PC-9 (cell line): Measurements from ENCODE around the gene SORCS2. TPM values are rescaled to one million over a fixed set of nuclear protein-coding genes. Genes with fewer than 3 reads are reported as not detected.

ENCODE experiments used
- BruUV-seq: library from RNA; stranded (reverse); fragments of 400-500 nt; replicated peaks from 2 replicates; lab custom pipeline; 2021; lab: Mats Ljungman, UMichigan
- CTCF ChIA-PET: fragments of 300-600 bp; sonication (Branson Sonifier 250); formaldehyde crosslinking; loops from one replicate; lab custom pipeline; 2022; ENCODE audit warnings: antibody characterized with exemption; lab: Charles Lee
- POLR2A ChIA-PET: fragments of 300-600 bp; sonication (Branson Sonifier 250); formaldehyde crosslinking; loops from one replicate; lab custom pipeline; 2022; ENCODE audit warnings: antibody characterized with exemption; ENCODE audit not compliant: unreplicated experiment; lab: Charles Lee
- DNase-seq, 2 experiments: peaks; one replicate each; pipeline versions ENCODE4 v3.0.0 to v3.0.0-alpha.2; 2015 to 2022; ENCODE audit warnings: mixed read lengths in 1 of 2
- H2AFZ ChIP-seq: fragments of 200-600 bp; sonication (generic); 2 replicates; pipeline ENCODE4 v1.8.1; 2017; ENCODE audit warnings: antibody characterized with exemption
- H3F3A ChIP-seq: fragments of 200-600 bp; sonication (generic); 2 replicates; pipeline ENCODE4 v1.8.1; 2017; ENCODE audit warnings: antibody characterized with exemption, mild to moderate bottlenecking, low read depth; ENCODE audit not compliant: insufficient read depth
- H3K27ac ChIP-seq: fragments of 200-600 bp; sonication (generic); 2 replicates; pipeline ENCODE4 v1.6.1; 2016; ENCODE audit warnings: mixed run types
- H3K27me3 ChIP-seq: fragments of 200-600 bp; sonication (generic); 2 replicates; pipeline ENCODE4 v1.6.1; 2016; ENCODE audit warnings: low read depth, mixed run types; ENCODE audit not compliant: insufficient read depth
- H3K36me3 ChIP-seq: fragments of 200-600 bp; sonication (generic); 2 replicates; pipeline ENCODE4 v1.6.1; 2016; ENCODE audit warnings: low read depth, mixed run types
- H3K4me1 ChIP-seq: fragments of 200-600 bp; sonication (generic); replicated peaks from 2 replicates; pipeline ENCODE4 v1.6.1; 2016; ENCODE audit warnings: mixed run types; ENCODE audit not compliant: insufficient read depth
- H3K4me2 ChIP-seq: fragments of 200-600 bp; sonication (generic); 2 replicates; pipeline ENCODE4 v1.6.1; 2017; ENCODE audit warnings: mixed run types
- H3K4me3 ChIP-seq: fragments of 200-600 bp; sonication (generic); 2 replicates; pipeline ENCODE4 v1.6.1; 2016; ENCODE audit warnings: mixed run types
- H3K79me2 ChIP-seq: fragments of 200-600 bp; sonication (generic); 2 replicates; pipeline ENCODE4 v1.6.1; 2017; ENCODE audit warnings: low read depth, mixed run types
- H3K9me2 ChIP-seq: fragments of 200-600 bp; sonication (generic); 2 replicates; pipeline ENCODE4 v1.8.1; 2017; ENCODE audit warnings: mild to moderate bottlenecking; ENCODE audit not compliant: insufficient read depth
- H3K9me3 ChIP-seq: fragments of 200-600 bp; sonication (generic); 2 replicates; pipeline ENCODE4 v1.8.1; 2016; ENCODE audit warnings: low read depth; ENCODE audit not compliant: insufficient read depth
- H4K20me1 ChIP-seq: fragments of 200-600 bp; sonication (generic); 2 replicates; pipeline ENCODE4 v1.8.1; 2017; ENCODE audit not compliant: insufficient read depth
- CTCF ChIP-seq: fragments of 200-600 bp; sonication (generic); conservative IDR thresholded peaks from 2 replicates; pipeline ENCODE4 v1.6.1; 2017; ENCODE audit warnings: mixed run types, antibody characterized with exemption, mild to moderate bottlenecking, moderate library complexity
- EZH2 ChIP-seq: fragments of 200-600 bp; sonication (generic); IDR thresholded peaks from 2 replicates; pipeline ENCODE4 v1.8.0; 2017; ENCODE audit warnings: antibody characterized with exemption, low read depth
- intact Hi-C: fragments of 100-400 bp; cut with micrococcal nuclease; formaldehyde crosslinking; loops from one replicate; pipeline ENCODE4 v1.10.0; 2022; ENCODE audit not compliant: unreplicated experiment
- total RNA-seq: library from RNA; stranded (reverse); gene quantifications from 2 replicates; pipeline ENCODE4 v1.2.3, GENCODE V29; 2021

SORCS2 gene
- total RNA-seq, 1 experiment from 2014 or later, result 25.8 TPM

DNA sequence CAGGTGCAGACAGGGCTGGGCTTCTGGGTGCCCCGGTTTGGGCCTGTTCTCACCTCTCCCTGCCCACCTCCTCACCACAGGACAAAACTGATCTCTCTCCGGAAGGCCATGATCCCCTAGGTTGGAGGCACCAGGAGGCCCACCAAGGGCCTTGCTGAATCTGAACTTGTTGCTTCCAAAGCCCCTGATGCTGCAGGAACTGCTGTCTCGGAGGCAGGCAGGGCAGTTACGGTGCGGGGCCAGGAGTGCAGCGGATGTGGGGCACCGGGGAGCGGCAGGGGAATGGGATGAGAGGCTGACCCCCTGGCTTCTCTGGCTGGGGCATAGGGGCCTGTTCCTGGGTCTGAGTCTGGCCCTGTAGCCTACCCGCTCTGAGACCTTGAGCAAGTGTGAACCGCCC lies 342.8 kb downstream of the SORCS2 start:
- no peaks in the 10 kb centered on the region for H3K36me3 ChIP-seq
- no peaks in the 10 kb centered on the region for H3K4me1 ChIP-seq
- ChIA-PET CTCF (no interaction called here), POLR2A (no interaction called here)
- DNase-seq, result no peak
- TF ChIP-seq CTCF, result no peak
- TF ChIP-seq EZH2, result no peak
- H3K9me2 ChIP-seq, result no peaks in the 10 kb centered on the region
- no peaks in the 10 kb centered on the region for H3F3A ChIP-seq
- no peak overlapping the region for H3K27ac ChIP-seq
- no peak overlapping the region for H2AFZ ChIP-seq
- H3K79me2 ChIP-seq, result no peaks in the 10 kb centered on the region
- H4K20me1 ChIP-seq, result no peaks in the 10 kb centered on the region
- H3K9me3 ChIP-seq, result no peaks in the 10 kb centered on the region
- no peak overlapping the region for H3K4me3 ChIP-seq
- no peak overlapping the region for H3K4me2 ChIP-seq
- no TSS peak for BruUV-seq
- H3K27me3 ChIP-seq, result no peaks in the 10 kb centered on the region
- intact Hi-C loops, result no loop called here

DNA sequence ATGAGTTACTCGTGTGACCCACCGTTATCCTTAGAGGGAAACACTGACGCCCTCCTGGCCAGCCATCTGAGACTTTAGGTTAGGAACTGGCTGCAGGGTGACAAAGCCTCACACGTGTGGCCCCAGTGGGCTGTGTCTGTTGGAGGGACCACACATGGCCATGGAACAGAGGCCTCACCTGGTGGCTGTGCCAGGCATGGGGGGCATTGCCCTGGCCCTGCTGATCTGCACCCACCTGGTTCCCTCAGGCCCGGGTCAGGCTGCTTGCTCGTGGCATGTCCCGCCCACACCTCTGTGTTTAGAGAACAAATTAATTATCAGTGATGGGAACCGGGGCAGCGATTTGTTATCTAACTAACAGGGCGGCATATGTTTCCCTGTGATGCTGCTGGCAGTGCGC lies 343.3 kb downstream of the SORCS2 start:
- intact Hi-C loops, result no loop called here
- Histone ChIP-seq H3K4me1 (no peaks in the 10 kb centered on the region), H3F3A (no peaks in the 10 kb centered on the region), H3K27me3 (no peaks in the 10 kb centered on the region), H2AFZ (no peak overlapping the region), H3K79me2 (no peaks in the 10 kb centered on the region), H3K9me2 (no peaks in the 10 kb centered on the region), H3K27ac (no peak overlapping the region), H3K4me2 (no peak overlapping the region), H3K4me3 (no peak overlapping the region), H3K36me3 (no peaks in the 10 kb centered on the region), H3K9me3 (no peaks in the 10 kb centered on the region), H4K20me1 (no peaks in the 10 kb centered on the region)
- BruUV-seq, result no TSS peak
- no peak for DNase-seq
- POLR2A ChIA-PET, result no interaction called here
- TF ChIP-seq CTCF, result no peak
- TF ChIP-seq EZH2, result no peak
- CTCF ChIA-PET, result no interaction called here

DNA sequence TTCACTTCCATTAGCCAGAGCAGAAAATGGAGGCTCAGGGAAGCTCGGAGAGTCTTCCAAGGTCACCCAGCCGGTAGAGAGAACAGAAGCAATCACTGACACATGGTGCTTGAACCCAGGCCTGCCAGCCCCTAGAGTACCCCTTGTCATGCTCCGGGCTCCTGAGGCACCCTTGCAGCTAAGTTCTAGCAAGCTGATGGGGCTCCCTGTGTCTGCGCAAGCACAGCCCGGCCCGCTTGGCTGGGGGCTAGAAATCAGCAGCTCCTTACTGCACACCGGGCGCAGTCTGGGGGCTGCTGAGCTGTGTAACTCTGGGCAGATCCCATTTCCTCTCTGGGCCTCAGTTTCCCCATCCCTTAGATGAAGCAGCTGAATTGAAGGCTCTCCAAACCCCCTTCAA lies 344.5 kb downstream of the SORCS2 start:
- Histone ChIP-seq H4K20me1 (no peaks in the 10 kb centered on the region), H3K36me3 (no peaks in the 10 kb centered on the region), H3F3A (no peaks in the 10 kb centered on the region), H3K4me3 (no peak overlapping the region), H3K9me2 (no peaks in the 10 kb centered on the region), H3K4me1 (no peaks in the 10 kb centered on the region), H3K27me3 (no peaks in the 10 kb centered on the region), H3K27ac (no peak overlapping the region), H3K79me2 (no peaks in the 10 kb centered on the region), H3K4me2 (no peak overlapping the region), H3K9me3 (no peaks in the 10 kb centered on the region), H2AFZ (no peak overlapping the region)
- BruUV-seq, result no TSS peak
- POLR2A ChIA-PET, result no interaction called here
- CTCF ChIA-PET, result interaction anchor here (0.6 kb wide), 1 partner anchor 888 kb away, joined by 3 read pairs; no protein-coding TSS in a partner anchor
- intact Hi-C loops, result no loop called here
- TF ChIP-seq EZH2 (no peak), CTCF (no peak)
- no peak for DNase-seq
